ENCODE data around the gene PIK3R5. TPM values are rescaled to one million over a fixed set of nuclear protein-coding genes. Genes with fewer than 3 reads are reported as not detected.

Gene PIK3R5
- polyA plus RNA-seq, 2 of the 4 experiments (the other 2 are of a cell fraction): 0.01 TPM; not detected in 1

- Histone ChIP-seq H3K9me3 (peaks cover 9% of the 10 kb centered on the region; the same call in 1 of the 3 replicates), H3K4me3 (peak overlapping the region; percentile 50), H3K4me1 (no peaks in the 10 kb centered on the region), H3K27ac (peak overlapping the region in 1 of 2 experiments; percentile 72; a peak in 3 of 6 replicates), H3K4me2 (peak overlapping the region; percentile 89)
- POLR2A ChIA-PET: interaction anchor here (1.1 kb wide), 1 partner anchor 8 kb away, joined by 3 read pairs; no protein-coding TSS in a partner anchor
- CTCF ChIA-PET: interaction anchor here (0.6 to 2.9 kb wide), 25 partner anchors 9 to 944 kb away, joined by 3 to 18 read pairs (median 3); no protein-coding TSS in a partner anchor
- ATAC-seq (peak; percentile 81 to 87), FAIRE-seq (no peak), DNase-seq (ENCODE audit: low read depth in 1 of 2, low spot score in 1 of 2) (peak; percentile 47 to 75)
- TF ChIP-seq MAX (IDR thresholded peaks at IDR 0.05) (0 out of 2 replicates have a peak, but pooled peaks have one; percentile 20), CTCF (IDR thresholded peaks at IDR 0.05) (peak; percentile 36), RAD21 (conservative IDR thresholded peaks at IDR 0.05 in 1 of 2, IDR thresholded peaks at IDR 0.05 in 1 of 2) (0 out of 5 replicates have a peak, but pooled peaks of 1 of the 2 experiments have one; percentile 16), FOSL2 (IDR thresholded peaks at IDR 0.05) (no peak), FOSL2 (CRISPR knock-in tag; IDR thresholded peaks at IDR 0.05) (no peak), CBX8 (IDR thresholded peaks at IDR 0.05) (no peak), HMGXB4 (CRISPR knock-in tag; IDR thresholded peaks at IDR 0.05; ENCODE audit: borderline replicate concordance) (no peak), HDAC2 (IDR thresholded peaks at IDR 0.05) (no peak)
- 12% methylated on average over 24 of the region's 69 CpGs for WGBS (ENCODE audit: missing lambda C conversion rate)
These were observed 37.3 kb upstream of the PIK3R5 start for GRCh38 chr17:9002606-9003354.

- FAIRE-seq (no peak), DNase-seq (ENCODE audit: low read depth in 1 of 2, low spot score in 1 of 2) (no peak), ATAC-seq (no peak)
- Histone ChIP-seq H3K4me2 (peak overlapping the region; percentile 89; the same call in 2 of the 3 replicates), H3K9me3 (peaks cover 9% of the 10 kb centered on the region; the same call in 1 of the 3 replicates), H3K4me1 (no peaks in the 10 kb centered on the region), H3K27ac (no peak overlapping the region), H3K4me3 (no peak overlapping the region; the same call in 2 of the 3 replicates)
- ChIA-PET CTCF (interaction anchor here (1.1 to 2.9 kb wide), 15 partner anchors 9 to 943 kb away, joined by 3 to 18 read pairs (median 6); no protein-coding TSS in a partner anchor), POLR2A (interaction anchor here (1.1 kb wide), 1 partner anchor 9 kb away, joined by 3 read pairs; no protein-coding TSS in a partner anchor)
- TF ChIP-seq ZSCAN20 (CRISPR knock-in tag; IDR thresholded peaks at IDR 0.05) (no peak), SREBF2 (IDR thresholded peaks at IDR 0.05) (no peak), ATOH8 (CRISPR knock-in tag; IDR thresholded peaks at IDR 0.05; ENCODE audit: low read depth) (no peak), PHF8 (IDR thresholded peaks at IDR 0.05; ENCODE audit: borderline replicate concordance, low read depth) (no peak), MAFK (IDR thresholded peaks at IDR 0.05; ENCODE audit: partially characterized antibody) (no peak), CBX2 (IDR thresholded peaks at IDR 0.05; ENCODE audit: borderline replicate concordance, low read depth) (no peak), E2F6 (IDR thresholded peaks at IDR 0.05; ENCODE audit: borderline replicate concordance, low read depth) (no peak), EP300 (IDR thresholded peaks at IDR 0.05) (no peak), FOSL2 (IDR thresholded peaks at IDR 0.05) (no peak), FOSL2 (CRISPR knock-in tag; IDR thresholded peaks at IDR 0.05) (no peak), RARB (CRISPR knock-in tag; IDR thresholded peaks at IDR 0.05) (no peak)
- WGBS (ENCODE audit: missing lambda C conversion rate): 64% methylated on average over 15 of the region's 15 CpGs
These were observed 36.7 kb upstream of the PIK3R5 start for GRCh38 chr17:9002227-9002605.

Measured in A549 (cell line).